Measurements from ENCODE around the gene SNAPC5. TPM values are rescaled to one million over a fixed set of nuclear protein-coding genes. Genes with fewer than 3 reads are reported as not detected.
A peak's percentile ranks its signal among the peaks of the same experiment; 100 is the strongest.

The SNAPC5 gene
- total and polyA plus RNA-seq, 2 of the 13 experiments (the other 11 are each of a cell fraction or from before 2014, with no cell fraction given): 14.8 to 36.2 TPM

GRCh38 chr15:66452971-66453580, 44.5 kb downstream of the SNAPC5 start (continued):
- TF ChIP-seq ELK4 (CRISPR knock-in tag; IDR thresholded peaks at IDR 0.05; ENCODE audit: borderline replicate concordance): no peak
- TF ChIP-seq TOPORS (CRISPR knock-in tag; IDR thresholded peaks at IDR 0.05): no peak
- TF ChIP-seq IKZF4 (CRISPR knock-in tag; IDR thresholded peaks at IDR 0.05; ENCODE audit: borderline replicate concordance, low read depth, not compliant biosample characterization): no peak
- peak; percentile 73; the same call in 1 of the 2 replicates for TF ChIP-seq RXRB (CRISPR knock-in tag; IDR thresholded peaks at IDR 0.05; ENCODE audit: borderline replicate concordance)
- no peak for TF ChIP-seq TBX3 (IDR thresholded peaks at IDR 0.05; ENCODE audit: borderline replicate concordance)
- TF ChIP-seq FOXA1 (IDR thresholded peaks at IDR 0.05): no peak
- TF ChIP-seq FOXA1 (CRISPR knock-in tag; IDR thresholded peaks at IDR 0.05): peak; percentile 44; the same call in 1 of the 2 replicates
- TF ChIP-seq CENPT (CRISPR knock-in tag; IDR thresholded peaks at IDR 0.05; ENCODE audit: low read depth): no peak
- no peak for TF ChIP-seq ZNF609 (CRISPR knock-in tag; IDR thresholded peaks at IDR 0.05; ENCODE audit: borderline replicate concordance)
- no peak for TF ChIP-seq ZUFSP (CRISPR knock-in tag; IDR thresholded peaks at IDR 0.05; ENCODE audit: borderline replicate concordance)
- no peak for TF ChIP-seq AKNA (CRISPR knock-in tag; IDR thresholded peaks at IDR 0.05; ENCODE audit: borderline replicate concordance)
- no peak for TF ChIP-seq ZSCAN29 (CRISPR knock-in tag; conservative IDR thresholded peaks at IDR 0.05)

Data from HepG2 (cell line).